Measurements from ENCODE around the gene UBL4A. TPM values are rescaled to one million over a fixed set of nuclear protein-coding genes. Genes with fewer than 3 reads are reported as not detected.

Gene UBL4A
- total RNA-seq (26.1 TPM), polyA plus RNA-seq (ENCODE audit: insufficient read depth, low read depth, low replicate concordance) (35.2 TPM)
- long read RNA-seq, donor 1, transcript UBL4A-202 (4 exons, 2,382 nt): major isoform, 9 of 9 reads
- long read RNA-seq, donor 1, partial matches to known transcripts: 0 of 9 reads
- long read RNA-seq, donor 1, other reads (novel, unspliced or antisense): 0 of 9 reads
- long read RNA-seq, donor 2, transcript UBL4A-202 (4 exons, 2,382 nt): major isoform, 7 of 10 reads
- long read RNA-seq, donor 2, partial matches to known transcripts: 0 of 10 reads
- long read RNA-seq, donor 2, other reads (novel, unspliced or antisense): 0 of 10 reads
- long read RNA-seq, donor 3, partial matches to known transcripts: 0 of 3 reads
- long read RNA-seq, donor 3, other reads (novel, unspliced or antisense): 0 of 3 reads
- long read RNA-seq, donor 4, transcript UBL4A-202 (4 exons, 2,382 nt): major isoform, 14 of 15 reads
- long read RNA-seq, donor 4, partial matches to known transcripts: 0 of 15 reads
- long read RNA-seq, donor 4, other reads (novel, unspliced or antisense): 0 of 15 reads
- long read RNA-seq, donor 5, partial matches to known transcripts: 0 of 1 reads
- long read RNA-seq, donor 5, other reads (novel, unspliced or antisense): 0 of 1 reads
- long read RNA-seq, donor 6, partial matches to known transcripts: 0 of 2 reads
- long read RNA-seq, donor 6, other reads (novel, unspliced or antisense): 0 of 2 reads
- long read RNA-seq, donor 7, transcript UBL4A-202 (4 exons, 2,382 nt): major isoform, 56 of 69 reads
- long read RNA-seq, donor 7, partial matches to known transcripts: 2 of 69 reads
- long read RNA-seq, donor 7, other reads (novel, unspliced or antisense): 9 of 69 reads
- long read RNA-seq, donor 8, partial matches to known transcripts: 0 of 6 reads
- long read RNA-seq, donor 8, other reads (novel, unspliced or antisense): 0 of 6 reads
- long read RNA-seq, donor 9, transcript UBL4A-202 (4 exons, 2,382 nt): major isoform, 7 of 8 reads
- long read RNA-seq, donor 9, partial matches to known transcripts: 0 of 8 reads
- long read RNA-seq, donor 9, other reads (novel, unspliced or antisense): 0 of 8 reads
- long read RNA-seq, donor 10, transcript UBL4A-202 (4 exons, 2,382 nt): major isoform, 7 of 8 reads
- long read RNA-seq, donor 10, partial matches to known transcripts: 0 of 8 reads
- long read RNA-seq, donor 10, other reads (novel, unspliced or antisense): 0 of 8 reads

DNA sequence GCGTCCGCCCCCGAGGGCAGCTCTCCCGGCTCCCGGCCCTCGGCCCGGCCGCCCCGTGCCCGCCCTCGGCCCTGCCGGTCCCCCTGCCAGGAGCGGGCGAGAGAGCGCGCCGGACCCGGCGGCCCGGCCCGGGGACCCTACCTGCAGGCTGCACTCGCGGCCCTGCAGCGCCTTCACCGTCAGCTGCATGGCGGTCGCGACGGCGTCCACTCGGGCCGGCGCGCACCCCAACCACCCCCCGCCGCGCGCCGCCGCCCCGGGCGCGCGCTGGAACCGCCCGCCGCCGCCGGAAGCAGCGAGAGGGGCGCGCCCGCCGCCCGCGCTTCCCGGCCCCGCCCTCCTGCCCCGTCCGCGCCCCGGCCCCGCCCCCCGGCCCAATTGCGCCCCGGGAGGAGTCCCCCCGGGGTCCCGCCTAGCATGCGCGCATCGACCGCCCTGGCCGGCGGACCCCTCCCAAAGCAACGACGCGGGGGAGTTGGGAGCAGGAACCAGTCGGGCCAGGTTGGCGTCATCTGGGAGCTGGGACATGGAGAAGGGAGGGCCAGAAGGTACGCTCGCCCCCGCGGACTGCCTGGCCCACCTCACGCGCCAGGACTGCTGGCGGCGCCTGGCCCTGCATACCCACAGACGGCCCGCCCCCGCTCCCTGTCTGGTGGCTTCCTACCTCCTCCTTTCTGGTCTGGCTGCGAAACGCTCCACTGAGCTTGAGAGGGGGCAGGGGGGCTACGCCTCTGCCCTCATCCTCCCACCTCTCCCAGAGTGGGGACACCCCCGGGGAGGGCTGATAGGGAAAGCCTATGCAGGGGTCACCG, at the start of gene UBL4A:
Gene UBL4A (minus strand): TSS at position 220 of the 812 bp plus-strand sequence. CDS start 31 bp downstream, at position 189.
- FAIRE-seq (no peak), DNase-seq (peak; percentile 88 to 92 (median 91))
- peaks cover 0 to 4% (median 3%) of the 10 kb centered on the region in 3 donors for H3K36me3 ChIP-seq (ENCODE audit: control insufficient read depth in 2 of 3, insufficient read depth in 3 of 3, low read length in 3 of 3)
- peak within 1 kb of the TSS in 1 of 3 donors; percentile 26 for H3K9ac ChIP-seq (ENCODE audit: low read length in 3 of 3)
- peak within 1 kb of the TSS; percentile 71 to 77 for H3K27ac ChIP-seq (ENCODE audit: low read depth in 2 of 2, low read length in 2 of 2)
- no peaks in the 10 kb centered on the region for H3K27me3 ChIP-seq (ENCODE audit: control insufficient read depth, insufficient read depth, low read length)
- H3K9me3 ChIP-seq (ENCODE audit: control insufficient read depth in 2 of 3, insufficient read depth in 1 of 3, low read length in 3 of 3): no peaks in the 10 kb centered on the region
- intact Hi-C loops (cut with DNase I): no loop called here
- peaks cover 0 to 23% (median 4%) of the 10 kb centered on the region in 3 donors for H3K4me1 ChIP-seq (ENCODE audit: control insufficient read depth in 2 of 3, insufficient read depth in 2 of 3, low read depth in 1 of 3, low read length in 3 of 3)
- no peak for TF ChIP-seq CTCF (IDR thresholded peaks at IDR 0.05; ENCODE audit: borderline replicate concordance, extremely low read depth, insufficient read depth)
- peak within 1 kb of the TSS; percentile 6 to 49 (median 48) for H3K4me3 ChIP-seq (ENCODE audit: low read length in 3 of 3)

DNA sequence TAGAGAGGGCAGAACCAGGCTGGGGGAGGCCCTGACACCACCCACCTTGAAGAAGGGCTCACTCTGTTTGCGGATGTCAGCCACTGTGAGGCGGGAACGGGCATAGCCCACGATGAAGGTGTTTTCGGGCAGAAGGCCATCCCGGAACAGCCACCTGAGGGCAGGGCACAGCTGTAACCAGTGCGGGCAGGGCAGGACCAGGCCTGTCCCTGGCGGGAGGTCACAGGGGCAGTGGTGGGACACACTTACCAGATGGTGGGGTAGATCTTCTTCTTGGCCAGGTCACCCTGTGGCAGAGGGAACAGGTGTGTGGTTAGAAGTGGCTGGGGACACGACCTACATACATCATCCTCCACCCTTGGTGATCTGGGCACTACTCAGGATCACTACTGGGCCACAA, 49.5 kb upstream of the UBL4A start:
- H3K27ac ChIP-seq (ENCODE audit: low read depth in 2 of 2, low read length in 2 of 2): no peak overlapping the region
- H3K27me3 ChIP-seq (ENCODE audit: control insufficient read depth, insufficient read depth, low read length): no peaks in the 10 kb centered on the region
- no peak overlapping the region for H3K9ac ChIP-seq (ENCODE audit: low read length in 3 of 3)
- DNase-seq: no peak
- no peak for TF ChIP-seq CTCF (IDR thresholded peaks at IDR 0.05; ENCODE audit: borderline replicate concordance, extremely low read depth, insufficient read depth)
- peaks cover 0 to 3% (median 0%) of the 10 kb centered on the region in 3 donors for H3K4me1 ChIP-seq (ENCODE audit: control insufficient read depth in 2 of 3, insufficient read depth in 2 of 3, low read depth in 1 of 3, low read length in 3 of 3)
- no peak overlapping the region for H3K4me3 ChIP-seq (ENCODE audit: low read length in 3 of 3)
- H3K36me3 ChIP-seq (ENCODE audit: control insufficient read depth in 2 of 3, insufficient read depth in 3 of 3, low read length in 3 of 3): no peaks in the 10 kb centered on the region
- intact Hi-C loops (cut with DNase I): no loop called here
- no peak for FAIRE-seq
- H3K9me3 ChIP-seq (ENCODE audit: control insufficient read depth in 2 of 3, insufficient read depth in 1 of 3, low read length in 3 of 3): no peaks in the 10 kb centered on the region
